Esophagus muscularis mucosa (tissue), 4 donors: Measurements from ENCODE around the gene DEPDC4. TPM values are rescaled to one million over a fixed set of nuclear protein-coding genes. Genes with fewer than 3 reads are reported as not detected.
"Not testable (repeated sequence)": the region's sequence is repeated elsewhere in the genome, so short reads cannot be mapped to it uniquely, and the experiment has no call there.

Experiments used
- DNase-seq: peaks from one replicate; pipeline ENCODE4 v3.0.0-alpha.2; 2017; ENCODE audit errors: extremely low spot score
- H3K27ac ChIP-seq, 4 donors: fragments of 200-600 bp; sonication (generic); replicated peaks in 1 of 4; 1 replicate in 3 of 4; 2 replicates in 1 of 4; pipeline ENCODE4 v1.5.1; 2016 to 2019; ENCODE audit warnings: mild to moderate bottlenecking in 1 of 4
- H3K27me3 ChIP-seq, 4 donors: fragments of 200-600 bp; sonication (generic); one replicate each; pipeline versions ENCODE4 v1.5.1 to v1.6.0; 2016 to 2019
- H3K36me3 ChIP-seq, 4 donors: fragments of 200-600 bp; sonication (generic); one replicate each; pipeline ENCODE4 v1.5.1; 2016 to 2019
- H3K4me1 ChIP-seq, 4 donors: fragments of 200-600 bp; sonication (generic); one replicate each; pipeline ENCODE4 v1.5.1; 2016 to 2019
- H3K4me3 ChIP-seq, 4 donors: fragments of 200-600 bp; sonication (generic); 1 replicate in 2 of 4; 2 replicates in 2 of 4; pipeline ENCODE4 v1.5.1; 2016 to 2019; ENCODE audit warnings: mild to moderate bottlenecking in 4 of 4, moderate library complexity in 1 of 4
- H3K9me3 ChIP-seq, 4 donors: fragments of 200-600 bp; sonication (generic); 1 replicate in 3 of 4; 2 replicates in 1 of 4; pipeline ENCODE4 v1.5.1; 2016 to 2019
- CTCF ChIP-seq, 3 experiments: fragments of 200-600 bp in 2 of 3; fragments of 450-650 bp in 1 of 3; sonication (generic) in 2 of 3; IDR thresholded peaks; one replicate each; pipeline ENCODE4 v1.5.1; 2017 to 2019; ENCODE audit warnings: antibody characterized with exemption in 3 of 3, mild to moderate bottlenecking in 2 of 3, moderate library complexity in 1 of 3
- EP300 ChIP-seq: sonication (generic); formaldehyde crosslinking; IDR thresholded peaks from one replicate; pipeline ENCODE4 v1.6.1; 2017; ENCODE audit warnings: antibody characterized with exemption
- POLR2A ChIP-seq: fragments of 450-650 bp; IDR thresholded peaks from one replicate; pipeline ENCODE4 v1.6.1; 2017; ENCODE audit warnings: antibody characterized with exemption, moderate library complexity, mild to moderate bottlenecking, low read depth
- POLR2AphosphoS5 ChIP-seq, 2 donors: sonication (generic); formaldehyde crosslinking; IDR thresholded peaks; one replicate each; pipeline ENCODE4 v1.6.1; 2017; ENCODE audit warnings: antibody characterized with exemption in 2 of 2
- WGBS: methylation state at CpG from one replicate; pipeline ENCODE4 v1.1.5; 2018; 5-methylcytosine and 5-hydroxymethylcytosine counted together
- intact Hi-C: fragments of 100-400 bp; cut with DNase I; formaldehyde crosslinking; loops from one replicate; pipeline ENCODE4 v1.15.1; 2023
- total RNA-seq, 4 donors: library from RNA; depleted of rRNA; stranded (reverse); fragments of >200 nt; gene quantifications; one replicate each; pipeline versions ENCODE4 v1.1.0 to v1.2.1, GENCODE V29; 2016

The DEPDC4 gene
- total RNA-seq, 4 donors from 2014 or later = 0.34 to 0.50 TPM; not detected in 2

GRCh38 chr12:100229036-100229635, 37.7 kb downstream of the DEPDC4 start:
- Histone ChIP-seq H3K4me1 (peaks cover 0 to 3% (median 2%) of the 10 kb centered on the region in 4 donors), H3K4me3 (no peak overlapping the region), H3K27me3 (no peaks in the 10 kb centered on the region), H3K27ac (no peak overlapping the region), H3K9me3 (no peaks in the 10 kb centered on the region), H3K36me3 (peaks cover 13 to 22% (median 17%) of the 10 kb centered on the region in 4 donors)
- WGBS = 94% methylated on average over 5 of the region's 5 CpGs
- intact Hi-C loops = no loop called here
- no peak for TF ChIP-seq EP300
- no peak for TF ChIP-seq POLR2A
- no peak for TF ChIP-seq CTCF (IDR thresholded peaks at IDR 0.05)
- TF ChIP-seq POLR2AphosphoS5 (IDR thresholded peaks at IDR 0.05) = no peak
- DNase-seq = no peak

DNA sequence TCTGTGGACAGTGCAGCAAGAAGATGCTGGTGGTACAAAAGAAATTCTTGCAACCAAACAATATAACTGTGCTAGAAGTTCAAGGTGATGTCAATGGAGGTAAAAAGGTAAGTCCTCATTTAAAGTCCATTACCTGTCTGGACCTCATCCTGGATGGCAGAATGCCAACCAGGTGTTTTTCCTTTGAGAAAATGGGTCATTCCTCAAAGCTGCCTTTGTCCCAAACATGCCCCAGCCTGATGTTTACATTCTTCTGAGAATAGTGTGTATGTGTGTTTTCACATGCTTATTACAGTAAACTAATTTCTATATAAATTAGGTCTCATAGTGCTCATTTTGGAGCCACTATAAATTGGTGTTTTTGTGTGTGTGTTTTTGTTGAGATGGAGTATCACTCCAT, 41.4 kb downstream of the DEPDC4 start:
- Histone ChIP-seq H3K4me3 (no peak overlapping the region), H3K4me1 (no peaks in the 10 kb centered on the region), H3K36me3 (peaks cover 30 to 58% (median 43%) of the 10 kb centered on the region in 4 donors), H3K27me3 (no peaks in the 10 kb centered on the region), H3K9me3 (no peaks in the 10 kb centered on the region), H3K27ac (no peak overlapping the region)
- TF ChIP-seq POLR2AphosphoS5 (IDR thresholded peaks at IDR 0.05) (no peak), CTCF (IDR thresholded peaks at IDR 0.05) (no peak), EP300 (no peak), POLR2A (no peak)
- no peak for DNase-seq
- intact Hi-C loops = no loop called here

- H3K9me3 ChIP-seq, DNase-seq, H3K4me3 ChIP-seq, H3K4me1 ChIP-seq, intact Hi-C loops, H3K27me3 ChIP-seq, H3K27ac ChIP-seq: not testable (repeated sequence)
- H3K36me3 ChIP-seq = peaks cover 41 to 90% (median 68%) of the 10 kb centered on the region in 4 donors
- 91% methylated on average over 6 of the region's 6 CpGs for WGBS
Observed at GRCh38 chr12:100222173-100222572, 44.7 kb downstream of the DEPDC4 start.

DNA sequence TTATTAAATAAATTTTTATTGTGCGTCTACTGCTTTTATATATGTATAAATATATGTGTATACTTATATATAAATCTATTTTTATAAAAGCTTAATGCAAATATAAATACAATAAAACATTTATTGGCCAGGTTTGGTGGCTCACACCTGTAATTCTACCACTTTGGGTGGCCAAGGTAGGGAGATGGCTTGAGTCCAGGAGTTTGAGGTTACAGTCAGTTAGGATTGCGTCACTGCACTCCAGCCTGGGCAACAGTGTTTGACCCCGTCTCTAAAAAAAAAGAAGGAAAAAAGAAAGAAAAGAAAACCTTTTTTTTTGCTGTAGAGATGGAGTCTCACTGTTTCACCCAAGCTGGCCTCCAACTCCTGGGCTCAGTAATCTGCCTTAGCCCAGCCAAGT, 45.4 kb downstream of the DEPDC4 start:
- WGBS = 89% methylated on average over 3 of the region's 3 CpGs

More for the DNA sequence above, 45.4 kb downstream of the DEPDC4 start:
- intact Hi-C loops = no loop called here
- Histone ChIP-seq H3K9me3 (no peaks in the 10 kb centered on the region), H3K27me3 (no peaks in the 10 kb centered on the region), H3K4me3 (no peak overlapping the region), H3K36me3 (peaks cover 41 to 91% (median 69%) of the 10 kb centered on the region in 4 donors), H3K27ac (no peak overlapping the region), H3K4me1 (no peaks in the 10 kb centered on the region)
- TF ChIP-seq POLR2AphosphoS5 (IDR thresholded peaks at IDR 0.05) (no peak), CTCF (IDR thresholded peaks at IDR 0.05) (no peak), POLR2A (no peak), EP300 (no peak)
- no peak for DNase-seq
